GM12865 (cell line): ENCODE data around the gene BCL3.

ENCODE experiments used
- DNase-seq: peaks from one replicate; pipeline ENCODE4 v3.0.0; 2010; ENCODE audit warnings: low read depth
- H3K4me3 ChIP-seq: 2 replicates; pipeline ENCODE4 v1.5.1; 2011; ENCODE audit warnings: mild to moderate bottlenecking, low read depth, low read length, control low read depth
- TF ChIP-seq, protein P1 (sequence below): IDR thresholded peaks from 2 replicates; pipeline ENCODE4 v1.5.1; 2011; ENCODE audit warnings: low read length, control low read depth, low read depth, inconsistent platforms; ENCODE audit not compliant: insufficient read depth; ENCODE audit errors: missing control alignments

BCL3 gene

DNA sequence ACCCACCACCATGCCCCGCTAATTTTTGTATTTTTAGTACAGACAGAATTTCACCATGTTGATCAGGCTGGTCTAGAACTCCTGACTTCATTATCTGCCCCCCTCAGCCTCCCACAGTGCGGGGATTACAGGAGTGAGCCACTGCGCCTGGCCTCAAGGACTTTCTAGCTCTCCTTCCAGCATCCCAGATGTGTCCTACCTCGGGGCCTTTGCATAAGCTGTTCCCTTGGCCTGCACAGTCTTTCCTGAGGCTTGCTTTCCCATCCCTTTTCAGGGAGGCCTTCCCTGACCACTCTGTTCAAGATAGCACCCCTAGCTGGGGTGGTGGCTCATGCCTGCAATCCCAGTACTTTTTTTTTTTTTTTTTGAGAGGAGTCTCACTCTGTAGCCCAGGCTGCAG lies 46.1 kb downstream of the BCL3 start:
- DNase-seq = no peak
- H3K4me3 ChIP-seq = no peak overlapping the region
- TF ChIP-seq, protein P1, sequence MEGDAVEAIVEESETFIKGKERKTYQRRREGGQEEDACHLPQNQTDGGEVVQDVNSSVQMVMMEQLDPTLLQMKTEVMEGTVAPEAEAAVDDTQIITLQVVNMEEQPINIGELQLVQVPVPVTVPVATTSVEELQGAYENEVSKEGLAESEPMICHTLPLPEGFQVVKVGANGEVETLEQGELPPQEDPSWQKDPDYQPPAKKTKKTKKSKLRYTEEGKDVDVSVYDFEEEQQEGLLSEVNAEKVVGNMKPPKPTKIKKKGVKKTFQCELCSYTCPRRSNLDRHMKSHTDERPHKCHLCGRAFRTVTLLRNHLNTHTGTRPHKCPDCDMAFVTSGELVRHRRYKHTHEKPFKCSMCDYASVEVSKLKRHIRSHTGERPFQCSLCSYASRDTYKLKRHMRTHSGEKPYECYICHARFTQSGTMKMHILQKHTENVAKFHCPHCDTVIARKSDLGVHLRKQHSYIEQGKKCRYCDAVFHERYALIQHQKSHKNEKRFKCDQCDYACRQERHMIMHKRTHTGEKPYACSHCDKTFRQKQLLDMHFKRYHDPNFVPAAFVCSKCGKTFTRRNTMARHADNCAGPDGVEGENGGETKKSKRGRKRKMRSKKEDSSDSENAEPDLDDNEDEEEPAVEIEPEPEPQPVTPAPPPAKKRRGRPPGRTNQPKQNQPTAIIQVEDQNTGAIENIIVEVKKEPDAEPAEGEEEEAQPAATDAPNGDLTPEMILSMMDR = no peak

DNA sequence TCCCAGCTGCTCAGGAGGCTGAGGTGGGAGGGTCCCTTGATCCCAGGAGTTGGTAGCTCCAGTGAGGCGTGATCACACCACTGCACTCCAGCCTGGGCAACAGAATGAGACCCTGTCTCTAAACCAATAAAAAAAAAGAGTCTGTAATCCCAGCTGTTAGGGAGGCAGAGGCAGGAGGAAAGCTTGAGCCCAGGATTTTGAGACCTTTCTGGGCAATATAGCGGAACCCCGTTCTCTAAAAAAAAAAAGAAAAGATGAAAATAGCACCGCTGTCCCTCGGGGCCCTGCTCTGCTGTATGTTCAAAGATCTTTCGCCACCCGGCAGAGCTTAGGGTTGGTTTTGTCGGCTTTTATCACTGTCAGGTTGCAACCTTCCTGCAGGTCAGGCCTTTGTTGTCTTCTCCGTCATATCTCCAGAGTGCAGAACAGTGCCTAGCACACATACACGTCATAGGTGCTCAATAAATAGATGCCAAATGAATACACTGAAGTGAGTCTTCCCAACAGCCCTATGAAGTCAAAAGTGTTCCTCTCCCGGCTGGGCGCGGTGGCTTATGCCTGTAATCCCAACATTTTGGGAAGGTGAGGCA lies 47.0 kb downstream of the BCL3 start:
- DNase-seq = no peak
- TF ChIP-seq, protein P1 = no peak
- H3K4me3 ChIP-seq = no peak overlapping the region

DNA sequence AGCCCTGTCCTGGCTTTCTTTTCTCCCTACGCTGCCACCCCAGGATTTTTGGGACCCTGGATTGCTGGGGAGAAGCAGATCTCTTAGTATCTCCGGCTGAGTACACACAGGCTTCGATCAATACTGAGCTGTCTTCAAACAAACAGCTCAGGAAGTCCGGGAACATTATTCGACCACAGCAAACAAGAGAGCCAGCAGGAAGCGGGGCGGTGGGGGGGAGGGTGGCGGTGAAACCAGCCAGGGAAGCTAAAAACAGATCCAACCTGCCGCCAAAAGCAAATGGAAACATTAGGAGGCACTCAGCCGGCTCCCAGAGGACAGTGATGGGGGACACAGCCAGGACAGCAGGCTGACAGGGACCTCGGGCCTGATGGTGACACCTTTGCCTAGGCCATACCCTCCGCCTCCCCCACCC lies 48.2 kb downstream of the BCL3 start:
- TF ChIP-seq, protein P1 = no peak
- peak; percentile 49 for DNase-seq
- no peak overlapping the region for H3K4me3 ChIP-seq

DNA sequence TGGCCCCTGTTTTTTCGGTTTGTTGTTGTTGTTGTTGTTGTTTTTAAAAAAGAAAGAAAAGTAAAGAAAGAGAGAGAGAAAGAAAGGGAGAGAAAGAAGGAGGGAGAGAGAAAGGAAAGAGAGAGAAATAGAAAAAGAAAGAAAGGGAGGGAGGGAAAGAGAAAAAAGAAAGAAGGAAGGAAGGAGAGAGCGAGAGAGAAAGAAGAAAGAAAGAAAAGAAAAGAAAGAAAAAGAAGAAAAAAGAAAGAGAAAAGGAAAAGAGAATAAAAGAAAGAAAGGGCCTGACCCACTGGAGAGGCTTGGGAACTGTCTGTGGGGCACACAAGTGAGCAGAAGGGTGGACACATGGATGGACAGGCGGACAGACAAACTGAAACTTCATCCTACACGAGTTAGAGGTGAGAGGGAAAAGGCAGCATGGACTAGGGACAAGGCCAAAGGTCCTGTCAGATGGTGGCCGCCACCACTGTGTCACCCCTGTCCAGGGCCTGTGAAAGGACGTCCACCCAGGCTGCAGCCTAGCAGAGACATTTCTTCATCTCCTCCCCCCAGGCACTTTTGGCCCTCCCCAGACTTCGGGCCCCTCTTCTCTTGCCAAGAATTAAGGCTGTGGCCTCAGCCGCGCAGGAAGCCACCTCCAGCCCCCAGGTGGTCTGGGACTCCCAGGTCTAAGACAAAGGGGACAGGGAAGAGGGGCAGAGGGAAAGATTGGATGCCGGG lies 51.3 kb downstream of the BCL3 start:
- H3K4me3 ChIP-seq = no peak overlapping the region
- no peak for DNase-seq
- TF ChIP-seq, protein P1 = no peak

DNA sequence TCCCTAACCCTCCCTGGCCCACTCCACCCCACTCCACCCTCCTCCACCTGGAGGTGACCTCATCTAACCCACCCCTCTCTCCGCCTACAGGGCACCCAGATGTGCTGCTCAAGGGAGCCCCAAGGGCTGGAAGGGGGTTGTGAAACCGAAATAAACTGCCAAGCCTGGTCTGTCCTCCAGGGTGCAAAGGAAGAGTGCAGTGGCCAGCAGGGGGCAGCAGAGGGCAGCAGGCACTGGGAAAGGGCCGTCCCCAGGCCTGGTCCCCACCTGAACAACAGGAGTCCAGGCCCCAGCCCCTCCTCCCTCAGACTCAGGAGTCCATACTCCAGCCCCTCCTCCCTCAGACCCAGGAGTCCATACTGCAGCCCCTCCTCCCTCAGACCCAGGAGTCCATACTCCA lies 52.0 kb downstream of the BCL3 start:
- no peak overlapping the region for H3K4me3 ChIP-seq
- TF ChIP-seq, protein P1 = peak; percentile 99
- peak; percentile 88 for DNase-seq

DNA sequence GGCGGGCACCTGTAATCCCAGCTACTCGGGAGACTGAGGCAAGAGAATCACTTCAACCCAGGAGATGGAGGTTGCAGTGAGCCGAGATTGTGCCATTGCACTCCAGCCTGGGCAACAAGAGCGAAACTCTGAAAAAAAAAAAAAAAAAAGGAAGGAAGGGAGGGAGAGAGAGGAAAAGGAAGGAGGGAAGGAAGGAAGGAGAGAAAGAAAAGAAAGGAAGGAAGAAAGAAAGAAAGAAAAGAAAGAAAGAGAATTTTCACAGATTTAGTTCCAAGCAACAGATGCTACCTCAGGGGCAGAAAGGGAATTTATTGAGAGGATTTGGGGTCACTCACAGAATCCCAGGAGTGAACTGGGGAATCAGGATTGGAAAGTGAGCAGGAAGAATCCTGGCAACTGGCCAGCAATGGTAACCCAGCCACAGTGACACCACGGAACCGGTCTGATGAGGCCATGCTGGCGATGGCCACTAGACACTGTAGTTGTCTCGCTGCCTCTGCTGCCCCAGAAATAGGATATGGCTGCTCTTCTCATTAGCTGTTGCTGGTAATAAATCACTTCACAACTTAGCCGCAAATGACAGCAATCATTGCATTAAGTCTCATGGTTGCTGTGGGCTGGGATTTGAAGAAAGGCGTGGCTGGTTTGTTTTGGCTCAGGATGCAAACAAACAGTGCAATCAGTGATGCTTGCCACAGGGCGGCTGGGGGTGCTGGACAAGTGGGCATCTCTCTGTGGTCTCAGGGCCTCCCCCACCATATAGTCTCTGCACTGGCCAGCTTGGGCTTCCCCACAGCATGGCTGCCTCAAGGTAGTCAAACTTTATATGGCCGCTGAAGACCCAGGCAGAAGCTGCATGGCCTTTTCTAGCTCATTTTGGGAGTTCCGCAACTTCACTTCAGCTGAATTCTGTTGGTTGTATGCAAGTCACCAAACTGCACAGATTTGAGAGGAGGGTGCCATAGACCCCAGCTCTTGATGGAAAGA lies 55.2 kb downstream of the BCL3 start:
- TF ChIP-seq, protein P1 = no peak
- no peak overlapping the region for H3K4me3 ChIP-seq
- DNase-seq = no peak
